GM18498 (cell line): Measurements from ENCODE around the gene COG5.

Experiments
- ATAC-seq: cut with Tn5 transposase; IDR thresholded peaks from one replicate; pipeline ENCODE4 v1.9.1; 2021; ENCODE audit warnings: mild to moderate bottlenecking, moderate library complexity; ENCODE audit not compliant: unreplicated experiment

COG5 gene

GRCh38 chr7:107396081-107396480, 167.6 kb downstream of the COG5 start:
- no peak for ATAC-seq

DNA sequence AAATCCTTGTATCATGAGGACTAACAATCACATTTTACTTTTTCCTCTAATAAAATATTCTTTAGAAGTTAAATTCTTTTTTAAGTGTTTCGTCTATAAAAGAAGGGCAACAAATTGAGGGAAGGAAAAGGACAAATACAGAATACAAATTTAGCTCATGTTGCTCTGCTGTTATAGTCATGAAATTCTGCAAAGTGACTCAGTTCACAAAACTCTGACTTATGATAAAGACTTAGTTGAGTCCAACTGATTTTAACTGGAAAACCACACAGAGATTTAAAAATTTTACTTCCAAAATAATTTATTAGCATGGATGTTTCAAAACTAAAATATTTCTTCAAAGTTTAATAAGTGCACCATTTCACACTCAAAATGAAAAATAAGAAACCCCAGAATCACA, 168.9 kb downstream of the COG5 start:
- ATAC-seq: no peak

DNA sequence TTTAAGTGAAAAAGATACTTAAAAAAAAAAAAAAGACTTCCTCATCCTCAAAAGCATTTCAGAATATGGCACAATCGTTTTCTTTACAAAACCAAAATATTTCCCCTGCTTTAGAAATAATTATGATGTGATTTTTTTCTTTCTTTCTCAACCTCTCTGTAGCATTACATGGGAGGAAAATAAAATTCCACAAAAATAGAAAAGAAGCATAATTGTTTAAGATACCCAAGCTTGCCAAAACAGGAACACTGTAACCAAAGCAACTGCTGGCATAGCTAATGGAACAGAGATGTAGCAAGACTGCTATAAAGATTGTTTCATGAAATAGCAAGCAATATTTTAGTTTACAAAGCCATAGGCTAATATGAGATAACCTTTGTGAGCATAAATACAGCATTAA, 169.4 kb downstream of the COG5 start:
- ATAC-seq: no peak

DNA sequence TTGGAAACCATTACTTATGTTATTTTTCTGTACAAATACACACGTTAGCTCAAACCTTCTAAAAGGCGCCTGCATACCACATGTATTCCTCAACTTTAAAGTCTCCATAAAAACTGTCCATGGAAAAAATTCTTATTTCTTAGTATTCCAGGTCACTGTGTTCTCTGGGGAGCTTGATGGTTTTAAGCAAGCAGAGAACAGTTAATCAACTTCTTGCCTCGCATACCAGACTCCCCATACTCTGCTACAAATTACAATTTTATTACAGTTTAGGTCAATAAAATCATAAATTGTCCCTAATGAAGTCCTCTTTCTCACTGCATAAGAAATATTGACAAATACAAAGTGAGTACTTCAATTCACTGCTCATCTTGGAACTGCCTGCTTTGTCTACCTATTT, 170.9 kb downstream of the COG5 start:
- ATAC-seq: no peak

DNA sequence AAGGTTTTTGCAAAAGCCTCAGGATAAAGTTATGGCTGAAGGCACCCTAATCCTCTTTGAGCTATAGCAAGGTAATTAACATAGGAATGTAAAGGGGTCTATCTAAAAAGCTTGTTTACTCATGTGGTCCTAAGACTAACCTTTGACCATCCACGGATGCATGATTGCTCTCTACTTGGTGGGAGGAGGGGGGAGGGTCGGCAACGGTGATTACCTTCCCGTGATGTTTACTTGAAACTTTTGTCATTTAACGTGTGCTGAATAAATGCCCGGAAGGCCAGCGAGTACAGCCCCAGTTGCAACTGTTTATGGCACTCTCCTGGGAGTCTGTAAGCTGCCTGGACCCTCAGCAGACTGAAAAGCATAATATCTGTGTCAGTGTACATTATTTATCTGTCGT, 172.8 kb downstream of the COG5 start:
- no peak for ATAC-seq

DNA sequence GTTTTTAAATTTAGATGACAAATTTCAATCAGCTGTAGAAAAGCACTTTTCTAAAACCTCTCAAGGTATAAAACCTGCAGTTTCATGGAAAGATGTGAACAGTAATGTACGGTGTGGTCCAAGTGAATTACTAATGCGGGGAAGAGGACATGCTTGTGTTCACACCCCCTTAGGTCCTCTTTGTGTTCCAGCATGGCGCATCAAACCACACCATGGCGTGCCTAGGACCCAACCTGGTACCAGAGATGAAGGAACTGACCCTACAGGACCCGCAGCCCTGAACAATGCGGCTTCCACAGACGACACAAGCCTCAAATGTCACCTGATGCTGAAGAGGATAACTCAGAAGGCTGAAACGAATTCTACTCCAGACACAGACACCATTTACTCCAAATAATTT, 175.1 kb downstream of the COG5 start:
- ATAC-seq: no peak

GRCh38 chr7:107387573-107388219, 176.0 kb downstream of the COG5 start:
- no peak for ATAC-seq

- ATAC-seq: no peak
Observed at GRCh38 chr7:107387128-107387527, 176.6 kb downstream of the COG5 start.

DNA sequence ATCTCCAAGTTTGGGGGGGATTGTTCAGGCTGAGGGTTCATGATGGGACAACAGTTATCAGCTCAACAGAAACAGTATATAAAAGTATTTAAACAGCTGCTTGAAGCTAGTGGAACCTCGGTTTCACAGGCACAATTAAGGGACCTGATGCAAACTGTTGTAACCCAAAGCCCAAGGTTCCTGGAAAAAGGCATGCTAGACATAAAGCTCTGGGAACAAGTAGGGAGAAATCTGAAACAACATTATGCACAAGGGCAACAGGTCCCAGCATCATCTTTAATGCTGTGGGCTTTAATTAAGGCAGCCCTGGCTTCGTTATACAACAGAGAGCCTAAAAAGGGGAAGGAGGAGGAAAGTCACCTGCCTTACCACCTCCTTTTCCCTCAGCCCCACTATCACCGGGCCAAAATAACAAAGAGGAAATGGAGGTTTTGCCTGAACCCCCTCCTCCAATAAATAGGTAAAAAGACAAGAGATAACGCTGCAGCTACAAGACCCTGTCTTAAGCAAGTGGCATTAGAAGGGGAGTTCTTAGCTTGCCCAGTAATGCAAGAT, 177.1 kb downstream of the COG5 start:
- no peak for ATAC-seq

- ATAC-seq: no peak
Observed at GRCh38 chr7:107384025-107384424, 179.7 kb downstream of the COG5 start.

- ATAC-seq: no peak
Observed at GRCh38 chr7:107383203-107383602, 180.5 kb downstream of the COG5 start.

DNA sequence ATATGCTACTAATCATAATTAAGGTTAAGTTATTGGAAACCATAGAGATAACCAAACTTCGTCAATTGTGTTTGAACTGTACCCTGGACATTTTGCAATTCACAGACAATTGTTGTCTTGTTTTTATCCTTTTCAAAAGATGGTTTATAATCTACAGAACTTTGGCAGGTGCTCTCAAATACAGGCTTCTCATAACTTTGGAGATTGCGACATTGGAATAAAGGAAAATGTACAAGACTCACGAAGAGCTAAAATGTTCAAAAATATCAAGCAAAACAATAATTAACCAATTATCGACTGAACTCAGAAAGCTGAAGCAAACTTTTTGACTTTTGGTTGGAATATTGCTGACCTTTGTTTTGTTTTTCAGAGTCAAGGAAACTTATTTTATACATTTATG, 182.3 kb downstream of the COG5 start:
- ATAC-seq: no peak

DNA sequence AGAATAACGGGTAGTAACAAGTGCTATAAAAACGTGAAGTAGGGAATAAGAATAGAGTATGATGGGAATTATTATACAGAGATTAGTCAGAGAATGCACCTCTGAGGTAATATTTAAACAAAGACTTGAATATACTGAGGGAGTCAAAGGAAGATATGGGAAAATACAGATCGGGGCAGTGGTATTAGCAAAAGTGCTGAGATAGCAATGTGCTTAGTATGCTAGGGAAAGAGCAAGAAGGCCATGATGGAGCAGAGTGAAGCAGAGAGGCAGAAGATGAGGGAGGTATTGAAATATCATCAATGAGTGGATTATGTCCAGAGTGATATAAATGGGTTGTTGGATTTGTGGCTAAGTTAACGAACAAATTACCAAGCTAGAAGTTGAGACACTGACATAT, 190.4 kb downstream of the COG5 start:
- no peak for ATAC-seq

DNA sequence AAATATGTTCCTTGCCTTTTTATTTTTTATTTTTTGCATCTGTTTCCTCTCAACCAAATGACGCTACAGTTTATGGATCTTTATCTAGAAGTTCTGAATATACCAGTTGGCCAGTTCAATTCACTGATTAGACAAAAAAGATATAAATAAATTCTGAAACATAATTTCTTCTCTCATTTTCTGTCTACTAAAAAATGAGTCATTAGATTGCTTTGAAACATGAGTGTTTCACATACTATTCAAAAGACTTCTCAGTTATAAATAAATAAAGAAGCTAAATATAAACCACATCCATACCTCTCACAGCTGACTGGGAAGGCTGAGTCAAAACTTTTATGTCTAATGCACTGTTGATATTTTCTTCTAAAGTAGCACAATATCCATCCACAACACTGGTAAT, 191.4 kb downstream of the COG5 start:
- ATAC-seq: no peak

- no peak for ATAC-seq
Observed at GRCh38 chr7:107370816-107371215, 192.9 kb downstream of the COG5 start.

DNA sequence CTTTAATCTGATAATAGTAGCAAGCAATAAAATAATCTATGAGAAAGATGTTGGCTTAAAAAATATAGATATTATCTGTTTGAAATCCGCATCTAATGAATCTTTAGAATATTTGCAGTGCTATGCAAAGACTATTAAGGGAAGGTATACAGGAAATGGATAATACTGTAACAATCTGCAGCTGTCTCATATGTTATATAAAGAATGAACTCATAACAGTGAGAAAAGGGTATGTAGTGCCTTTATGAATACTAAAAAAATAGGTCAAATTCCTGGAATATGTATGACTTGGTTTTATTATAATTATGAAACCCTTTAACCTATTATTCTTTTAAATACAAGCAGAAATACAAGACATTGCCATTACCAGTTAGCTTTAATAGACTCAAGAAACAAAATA, 198.9 kb downstream of the COG5 start:
- ATAC-seq: no peak

DNA sequence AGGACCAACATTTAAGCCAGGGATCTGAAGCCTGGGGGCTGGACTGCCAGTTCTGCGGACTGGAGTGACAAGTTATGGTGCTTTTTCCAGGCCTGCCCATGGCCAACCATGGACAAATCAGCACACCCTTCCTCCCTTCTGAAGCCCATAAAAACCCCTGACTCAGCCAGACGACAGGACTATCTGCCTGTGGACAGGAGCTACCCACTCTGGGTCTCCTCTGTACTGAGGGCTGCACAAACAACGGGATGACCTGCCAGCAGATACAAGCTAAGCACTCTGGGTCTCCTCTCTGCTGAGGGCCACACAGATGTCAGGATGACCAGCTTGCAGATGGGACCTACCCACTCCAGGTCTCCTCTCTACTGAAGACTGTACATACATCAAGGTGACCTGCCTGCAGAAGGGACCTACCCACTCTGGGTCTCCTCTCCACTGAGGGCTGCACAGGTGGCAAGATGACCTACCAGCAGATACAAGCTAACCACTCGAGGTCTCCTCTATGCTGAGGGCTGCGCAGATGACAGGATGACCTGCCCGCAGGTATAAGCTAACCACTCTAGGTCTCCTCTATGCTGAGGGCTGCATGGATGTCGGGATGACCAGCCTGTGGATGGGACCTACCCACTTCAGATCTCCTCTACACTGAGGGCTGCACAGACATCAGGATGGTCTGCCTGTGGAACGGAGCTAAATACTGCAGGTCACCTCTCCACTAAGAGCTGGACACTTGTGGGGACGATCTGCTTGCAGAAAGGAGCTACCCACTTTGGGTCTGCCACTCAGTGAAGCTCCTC, 204.0 kb downstream of the COG5 start:
- no peak for ATAC-seq

DNA sequence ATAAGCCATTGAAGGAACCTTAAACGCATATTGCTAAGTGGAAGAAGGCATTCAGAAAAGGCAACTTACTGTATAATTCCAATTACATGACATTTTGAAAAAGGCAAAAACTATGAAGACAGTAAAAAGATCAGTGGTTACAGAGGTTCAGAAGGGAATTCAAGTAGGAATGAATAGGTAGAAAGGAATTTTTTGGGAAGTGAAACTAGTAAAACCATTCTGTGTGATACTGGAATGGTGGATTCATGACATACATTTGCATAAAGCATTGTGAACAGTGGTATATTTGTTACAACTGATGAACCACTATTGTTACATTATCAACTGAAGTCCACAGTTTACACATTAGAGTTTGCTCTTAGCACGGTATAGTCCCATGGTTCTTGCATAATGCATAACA, 208.1 kb downstream of the COG5 start:
- no peak for ATAC-seq

DNA sequence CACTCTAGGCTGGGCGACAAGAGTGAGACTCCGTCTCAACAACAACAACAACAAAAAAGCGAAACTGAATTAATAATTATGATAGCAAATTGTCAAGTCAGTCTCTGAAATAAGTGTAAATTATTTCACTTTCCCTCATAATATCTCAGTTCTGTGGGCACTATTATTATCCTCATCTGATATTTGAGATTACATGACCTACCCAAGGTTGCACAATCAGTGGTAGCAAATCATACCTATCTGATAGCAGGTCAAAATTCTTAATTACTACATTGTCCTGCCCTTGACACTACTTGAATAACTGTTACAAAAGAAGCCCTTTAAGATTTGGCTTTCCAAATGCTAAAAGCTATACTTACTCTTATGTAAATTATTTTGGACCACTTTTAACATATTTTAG, 209.1 kb downstream of the COG5 start:
- ATAC-seq: no peak

- no peak for ATAC-seq
Observed at GRCh38 chr7:107353701-107354100, 210.0 kb downstream of the COG5 start.

GRCh38 chr7:107345898-107346297, 217.8 kb downstream of the COG5 start:
- no peak for ATAC-seq

- no peak for ATAC-seq
Observed at GRCh38 chr7:107344799-107345198, 218.9 kb downstream of the COG5 start.
